Subcutaneous abdominal adipose tissue (tissue), 5 donors: Measurements from ENCODE around the gene CSF1.
"Not testable (repeated sequence)": the region's sequence is repeated elsewhere in the genome, so short reads cannot be mapped to it uniquely, and the experiment has no call there.

Source experiments
- H3K27ac ChIP-seq: one replicate; pipeline ENCODE4 v1.7.0; 2013; ENCODE audit warnings: low read depth, mild to moderate bottlenecking, inconsistent platforms, low read length, moderate library complexity
- H3K27me3 ChIP-seq, 5 donors: one replicate each; pipeline ENCODE4 v1.7.0; 2013; ENCODE audit warnings: low read length in 5 of 5, inconsistent platforms in 1 of 5; ENCODE audit not compliant: control insufficient read depth in 5 of 5, insufficient read depth in 4 of 5
- H3K36me3 ChIP-seq, 5 donors: one replicate each; pipeline ENCODE4 v1.7.0; 2013; ENCODE audit warnings: low read length in 5 of 5; ENCODE audit not compliant: control insufficient read depth in 5 of 5, insufficient read depth in 5 of 5
- H3K4me1 ChIP-seq, 5 donors: one replicate each; pipeline ENCODE4 v1.7.0; 2013; ENCODE audit warnings: low read length in 5 of 5, mild to moderate bottlenecking in 3 of 5, moderate library complexity in 1 of 5; ENCODE audit not compliant: control insufficient read depth in 5 of 5, insufficient read depth in 5 of 5
- H3K4me3 ChIP-seq, 5 donors: one replicate each; pipeline ENCODE4 v1.7.0; 2013; ENCODE audit warnings: low read length in 5 of 5, low read depth in 1 of 5
- H3K9ac ChIP-seq, 5 donors: one replicate each; pipeline ENCODE4 v1.7.0; 2013; ENCODE audit warnings: low read length in 5 of 5, mild to moderate bottlenecking in 4 of 5, moderate library complexity in 3 of 5
- H3K9me3 ChIP-seq, 5 donors: one replicate each; pipeline ENCODE4 v1.7.0; 2013; ENCODE audit warnings: low read length in 5 of 5; ENCODE audit not compliant: control insufficient read depth in 5 of 5
- donor health status: healthy.
- donor health status: healthy.
- donor health status: healthy.
- donor health status: healthy.
- donor health status: healthy.

CSF1 gene, protein sequence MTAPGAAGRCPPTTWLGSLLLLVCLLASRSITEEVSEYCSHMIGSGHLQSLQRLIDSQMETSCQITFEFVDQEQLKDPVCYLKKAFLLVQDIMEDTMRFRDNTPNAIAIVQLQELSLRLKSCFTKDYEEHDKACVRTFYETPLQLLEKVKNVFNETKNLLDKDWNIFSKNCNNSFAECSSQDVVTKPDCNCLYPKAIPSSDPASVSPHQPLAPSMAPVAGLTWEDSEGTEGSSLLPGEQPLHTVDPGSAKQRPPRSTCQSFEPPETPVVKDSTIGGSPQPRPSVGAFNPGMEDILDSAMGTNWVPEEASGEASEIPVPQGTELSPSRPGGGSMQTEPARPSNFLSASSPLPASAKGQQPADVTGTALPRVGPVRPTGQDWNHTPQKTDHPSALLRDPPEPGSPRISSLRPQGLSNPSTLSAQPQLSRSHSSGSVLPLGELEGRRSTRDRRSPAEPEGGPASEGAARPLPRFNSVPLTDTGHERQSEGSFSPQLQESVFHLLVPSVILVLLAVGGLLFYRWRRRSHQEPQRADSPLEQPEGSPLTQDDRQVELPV

DNA sequence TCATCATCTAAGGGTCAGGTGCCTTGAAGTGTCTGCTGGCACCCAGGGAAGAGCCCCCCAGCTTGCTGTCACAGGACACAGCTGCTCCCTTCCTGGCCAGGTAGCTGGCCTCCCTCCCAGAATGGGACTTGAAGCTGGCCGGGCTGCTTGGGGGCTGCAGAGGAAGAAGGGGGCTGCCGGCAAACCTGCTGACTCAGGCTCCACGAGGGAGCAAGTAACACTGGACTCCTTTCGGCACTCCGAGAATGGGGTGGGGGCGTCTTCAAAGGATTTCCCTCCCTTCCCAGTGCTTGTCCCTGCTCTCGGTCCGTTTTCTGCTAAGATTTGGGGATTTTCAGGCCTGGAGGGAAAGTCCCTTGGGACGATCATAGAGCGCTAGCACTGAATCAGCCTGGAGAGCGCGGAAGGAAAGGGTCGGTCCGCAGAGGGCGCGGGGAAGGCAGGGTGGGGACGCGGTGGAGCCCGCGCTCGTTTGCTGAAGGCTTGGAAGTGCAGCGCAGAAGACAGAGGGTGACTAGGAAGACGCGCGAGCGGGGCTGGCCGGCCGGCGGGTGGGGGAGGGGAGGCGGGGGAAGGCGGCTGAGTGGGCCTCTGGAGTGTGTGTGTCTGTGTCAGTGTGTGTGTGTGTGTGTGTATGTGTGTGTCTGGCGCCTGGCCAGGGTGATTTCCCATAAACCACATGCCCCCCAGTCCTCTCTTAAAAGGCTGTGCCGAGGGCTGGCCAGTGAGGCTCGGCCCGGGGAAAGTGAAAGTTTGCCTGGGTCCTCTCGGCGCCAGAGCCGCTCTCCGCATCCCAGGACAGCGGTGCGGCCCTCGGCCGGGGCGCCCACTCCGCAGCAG, at the start of gene CSF1:
Gene CSF1 (plus strand): TSS at position 727 of the 840 bp plus-strand sequence. CDS start 175 bp downstream, outside the sequence.
- Histone ChIP-seq H3K4me1 (peaks cover 15 to 74% (median 50%) of the 10 kb centered on the region in 5 donors), H3K9ac (peak within 1 kb of the TSS; percentile 66 to 89 (median 80)), H3K27me3 (no peaks in the 10 kb centered on the region), H3K27ac (peak within 1 kb of the TSS; percentile 88), H3K4me3 (peak within 1 kb of the TSS; percentile 77 to 94 (median 88)), H3K9me3 (no peaks in the 10 kb centered on the region), H3K36me3 (peaks cover 0 to 11% (median 8%) of the 10 kb centered on the region in 5 donors)

GRCh38 chr1:109861616-109862015, 49.0 kb upstream of the CSF1 start:
- H3K4me1 ChIP-seq: peaks cover 3 to 20% (median 18%) of the 10 kb centered on the region in 5 donors
- H3K27ac ChIP-seq, H3K9ac ChIP-seq, H3K27me3 ChIP-seq, H3K36me3 ChIP-seq, H3K4me3 ChIP-seq, H3K9me3 ChIP-seq: not testable (repeated sequence)

DNA sequence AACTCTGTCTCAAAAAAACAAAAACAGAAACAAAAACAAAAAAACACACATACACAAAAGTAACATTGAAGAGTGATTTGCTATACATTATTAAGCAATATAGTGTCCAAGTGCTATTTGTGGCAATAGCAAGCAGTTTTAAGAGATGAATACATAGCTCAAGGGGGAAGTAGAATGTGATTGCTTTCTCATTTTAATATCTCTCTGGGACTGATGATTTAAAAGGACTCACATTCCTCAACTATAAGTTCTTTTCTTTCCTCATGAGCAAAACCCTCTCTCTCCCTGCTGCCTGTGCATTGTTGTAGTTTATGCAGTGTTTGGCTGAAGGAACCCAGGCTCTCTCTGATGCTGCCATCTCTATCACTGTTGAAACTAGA, 47.0 kb upstream of the CSF1 start:
- Histone ChIP-seq H3K27ac (no peak overlapping the region), H3K9me3 (no peaks in the 10 kb centered on the region), H3K27me3 (no peaks in the 10 kb centered on the region), H3K36me3 (no peaks in the 10 kb centered on the region), H3K9ac (no peak overlapping the region), H3K4me1 (peaks cover 3 to 20% (median 18%) of the 10 kb centered on the region in 5 donors), H3K4me3 (no peak overlapping the region)

DNA sequence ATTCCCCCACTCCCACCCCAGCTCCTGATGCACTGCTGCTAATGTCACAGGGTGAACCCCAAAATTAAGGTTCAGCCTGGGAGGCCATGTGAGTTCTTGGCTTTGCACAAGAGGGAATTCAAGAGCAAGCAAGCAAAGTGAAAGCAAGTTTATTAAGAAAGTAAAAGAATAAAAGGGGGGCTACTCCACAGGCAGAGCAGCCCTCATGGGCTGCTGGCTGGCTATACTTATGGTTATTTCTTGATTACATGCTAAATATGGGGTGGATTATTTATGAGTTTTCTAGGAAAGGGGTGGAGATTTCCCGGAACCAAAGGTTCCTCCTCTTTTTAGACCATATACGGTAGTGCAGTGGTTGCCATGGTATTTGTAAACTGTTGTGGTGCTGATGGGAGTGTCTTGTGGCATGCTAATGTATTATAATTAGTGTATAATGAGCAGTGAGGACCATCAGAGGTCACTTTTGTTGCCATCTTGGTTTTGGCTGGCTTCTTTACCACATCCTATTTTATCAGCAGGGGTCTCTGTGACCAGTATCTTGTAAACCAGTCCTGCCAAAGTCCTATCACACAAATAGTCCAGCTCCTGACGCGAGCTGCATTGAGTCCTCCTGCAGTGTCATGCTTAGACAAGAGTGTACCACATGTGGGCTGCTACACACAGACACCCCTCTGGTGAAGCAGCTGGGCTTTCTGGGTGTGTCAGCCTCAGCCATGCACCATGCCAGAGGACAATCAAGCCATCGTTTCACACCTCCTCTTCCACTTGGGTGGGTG, 46.4 kb upstream of the CSF1 start:
- no peak overlapping the region for H3K27ac ChIP-seq
- H3K4me1 ChIP-seq: peaks cover 3 to 20% (median 18%) of the 10 kb centered on the region in 5 donors
- no peak overlapping the region for H3K4me3 ChIP-seq
- H3K9me3 ChIP-seq: no peaks in the 10 kb centered on the region
- H3K9ac ChIP-seq: peak overlapping the region in 1 of 5 donors; percentile 2
- H3K27me3 ChIP-seq: no peaks in the 10 kb centered on the region
- H3K36me3 ChIP-seq: no peaks in the 10 kb centered on the region

DNA sequence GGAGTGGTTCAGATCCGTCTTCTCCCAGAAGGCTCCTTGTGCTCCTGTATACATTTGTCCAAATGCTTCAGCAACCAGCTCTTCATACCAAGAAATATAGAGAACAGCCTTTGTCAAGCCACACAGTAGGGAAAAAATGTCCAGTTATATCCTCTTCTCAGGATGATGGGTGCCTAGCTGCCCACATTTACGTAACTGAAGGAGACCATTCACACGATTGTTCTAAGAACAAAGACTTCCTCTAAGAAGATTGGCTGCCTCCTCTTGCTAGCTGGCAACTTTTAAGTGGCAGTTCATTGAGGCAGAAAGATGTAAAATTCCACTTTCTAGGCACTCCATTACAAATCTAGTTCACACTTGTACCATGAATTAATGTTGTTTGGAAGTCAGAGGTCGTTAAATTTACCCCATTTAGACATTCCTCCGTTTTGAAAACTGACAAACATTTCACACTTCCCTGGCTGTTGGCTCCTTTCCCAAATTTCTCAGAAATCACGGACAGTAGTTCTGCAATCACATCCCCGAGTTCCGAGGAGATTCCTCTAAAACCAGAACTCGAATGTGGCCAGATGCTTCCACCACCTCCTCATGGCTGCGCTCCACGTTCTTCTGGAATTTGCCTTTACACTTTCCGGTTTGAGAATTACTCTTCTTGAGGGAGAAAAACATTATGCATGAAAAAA, 45.6 kb upstream of the CSF1 start:
- Histone ChIP-seq H3K9ac (peak overlapping the region in 2 of 5 donors; percentile 37 to 48), H3K27me3 (no peaks in the 10 kb centered on the region), H3K4me1 (peaks cover 3 to 20% (median 18%) of the 10 kb centered on the region in 5 donors), H3K36me3 (no peaks in the 10 kb centered on the region), H3K9me3 (no peaks in the 10 kb centered on the region), H3K27ac (peak overlapping the region; percentile 3), H3K4me3 (no peak overlapping the region)

GRCh38 chr1:109866071-109866470, 44.6 kb upstream of the CSF1 start:
- Histone ChIP-seq H3K4me3 (no peak overlapping the region), H3K9me3 (no peaks in the 10 kb centered on the region), H3K27ac (no peak overlapping the region), H3K9ac (no peak overlapping the region), H3K27me3 (no peaks in the 10 kb centered on the region), H3K36me3 (no peaks in the 10 kb centered on the region), H3K4me1 (peaks cover 3 to 20% (median 18%) of the 10 kb centered on the region in 5 donors)

GRCh38 chr1:109873278-109874175, 37.1 kb upstream of the CSF1 start:
- no peaks in the 10 kb centered on the region for H3K9me3 ChIP-seq
- H3K27me3 ChIP-seq: no peaks in the 10 kb centered on the region
- H3K4me3 ChIP-seq: no peak overlapping the region
- H3K4me1 ChIP-seq: peaks cover 20 to 50% (median 39%) of the 10 kb centered on the region in 5 donors
- no peaks in the 10 kb centered on the region for H3K36me3 ChIP-seq
- no peak overlapping the region for H3K27ac ChIP-seq
- no peak overlapping the region for H3K9ac ChIP-seq

DNA sequence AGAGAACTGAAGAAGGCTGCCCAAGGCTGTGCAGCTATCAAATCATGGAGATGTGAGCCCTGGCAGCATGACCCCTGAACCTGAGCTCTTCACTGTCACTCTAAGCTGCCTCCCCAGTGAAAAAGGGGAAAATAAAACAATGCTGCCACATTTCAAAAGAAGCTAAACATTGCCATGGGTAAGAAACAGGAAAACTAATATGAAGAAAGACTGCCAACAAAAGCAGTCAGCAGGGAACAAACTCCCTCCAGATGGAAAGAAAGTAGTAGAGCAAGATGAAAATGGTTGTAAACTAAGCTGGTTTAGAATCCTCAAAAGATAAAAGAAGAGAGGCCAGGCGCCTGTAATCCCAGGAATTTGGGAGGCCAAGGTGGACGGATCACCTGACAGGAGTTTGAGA, 36.2 kb upstream of the CSF1 start:
- H3K4me1 ChIP-seq: peaks cover 20 to 59% (median 42%) of the 10 kb centered on the region in 5 donors
- no peaks in the 10 kb centered on the region for H3K27me3 ChIP-seq
- H3K4me3 ChIP-seq: no peak overlapping the region
- no peak overlapping the region for H3K27ac ChIP-seq
- H3K9ac ChIP-seq: no peak overlapping the region
- no peaks in the 10 kb centered on the region for H3K36me3 ChIP-seq
- no peaks in the 10 kb centered on the region for H3K9me3 ChIP-seq
